ENCODE results near the gene HGD.
A peak's percentile ranks its signal among the peaks of the same experiment; 100 is the strongest.

Gene HGD

DNA sequence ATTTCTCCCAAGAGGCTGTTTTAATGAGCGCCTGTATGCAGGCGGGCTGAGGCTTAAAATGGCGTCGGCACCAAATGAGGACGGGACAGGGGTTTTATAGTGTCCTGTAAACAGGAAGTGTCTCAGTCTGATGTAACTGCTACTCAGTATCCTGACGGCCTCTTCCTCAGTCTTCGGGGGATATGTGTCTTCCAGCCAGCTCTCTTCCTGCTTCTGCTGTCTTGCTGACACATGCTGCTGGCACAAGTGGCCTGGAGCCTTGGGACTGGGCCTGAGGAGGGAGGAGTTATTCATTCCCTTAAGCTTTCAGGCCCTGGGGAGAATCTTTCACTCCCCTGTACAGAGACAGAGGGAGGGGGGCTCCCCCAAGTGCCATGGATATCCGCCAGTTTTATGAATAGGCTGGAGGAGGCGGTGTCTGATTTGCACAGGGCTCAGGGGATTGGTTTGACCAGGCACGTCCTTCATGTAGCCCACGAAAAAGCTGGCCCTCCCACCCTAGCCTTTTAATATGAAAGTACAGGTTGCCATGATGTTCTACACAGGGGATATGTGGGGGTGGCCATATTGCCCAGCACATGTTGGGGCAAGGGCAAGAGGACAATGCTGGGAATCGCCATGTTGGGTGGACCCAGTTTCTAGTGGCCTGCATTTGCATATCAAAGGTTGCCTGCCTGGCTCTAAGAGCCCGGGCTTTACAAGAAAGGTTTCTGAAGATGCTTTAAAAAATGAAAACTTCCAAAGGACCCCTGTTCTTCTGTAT, 66.0 kb downstream of the HGD start:
- POLR2A ChIA-PET = interaction anchor here (1.1 kb wide), 1 partner anchor 13 kb away, joined by 4 read pairs; no protein-coding TSS in a partner anchor
- no peak overlapping the region for H3K4me3 ChIP-seq (ENCODE audit: low read depth, low read length)
- DNase-seq (ENCODE audit: low read depth, low spot score) = peak; percentile 24
- CTCF ChIA-PET = interaction anchor here (1.2 to 2.0 kb wide), 2 partner anchors 19 to 180 kb away, joined by 3 to 6 read pairs; partner anchors contain the start of gene NDUFB4
- no peak for TF ChIP-seq CTCF (IDR thresholded peaks at IDR 0.05; ENCODE audit: insufficient read depth, low read length, missing control alignments)

DNA sequence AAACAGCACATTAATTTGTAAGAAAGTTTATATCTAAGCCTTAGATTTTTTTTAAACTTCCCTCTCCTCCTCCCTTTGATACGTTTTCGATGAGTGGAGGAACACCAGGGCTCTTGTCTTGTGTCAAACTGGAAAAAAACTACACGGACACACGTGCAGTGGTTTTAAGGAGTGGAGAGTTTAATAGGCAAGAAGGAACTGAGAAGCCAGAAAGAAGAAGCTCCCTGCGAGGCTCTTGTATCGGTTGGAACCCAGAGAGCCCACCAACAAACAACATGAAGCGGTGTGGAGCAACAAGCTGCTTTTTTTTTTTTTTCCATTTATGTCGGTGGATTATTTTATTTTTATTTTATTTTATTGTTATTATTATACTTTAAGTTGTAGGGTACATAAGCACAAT, 67.3 kb downstream of the HGD start:
- no peak for TF ChIP-seq CTCF (IDR thresholded peaks at IDR 0.05; ENCODE audit: insufficient read depth, low read length, missing control alignments)
- ChIA-PET CTCF (interaction anchor here (0.7 to 2.3 kb wide), 3 partner anchors 12 to 181 kb away, joined by 3 to 8 read pairs (median 6); no protein-coding TSS in a partner anchor), POLR2A (interaction anchor here (1.1 kb wide), 1 partner anchor 11 kb away, joined by 4 read pairs; no protein-coding TSS in a partner anchor)
- no peak for DNase-seq (ENCODE audit: low read depth, low spot score)
- H3K4me3 ChIP-seq (ENCODE audit: low read depth, low read length) = no peak overlapping the region

- TF ChIP-seq CTCF (IDR thresholded peaks at IDR 0.05; ENCODE audit: insufficient read depth, low read length, missing control alignments) = no peak
- POLR2A ChIA-PET = no interaction called here
- CTCF ChIA-PET = no interaction called here
Measured at GRCh38 chr3:120608506-120608905, 73.5 kb downstream of the HGD start.

DNA sequence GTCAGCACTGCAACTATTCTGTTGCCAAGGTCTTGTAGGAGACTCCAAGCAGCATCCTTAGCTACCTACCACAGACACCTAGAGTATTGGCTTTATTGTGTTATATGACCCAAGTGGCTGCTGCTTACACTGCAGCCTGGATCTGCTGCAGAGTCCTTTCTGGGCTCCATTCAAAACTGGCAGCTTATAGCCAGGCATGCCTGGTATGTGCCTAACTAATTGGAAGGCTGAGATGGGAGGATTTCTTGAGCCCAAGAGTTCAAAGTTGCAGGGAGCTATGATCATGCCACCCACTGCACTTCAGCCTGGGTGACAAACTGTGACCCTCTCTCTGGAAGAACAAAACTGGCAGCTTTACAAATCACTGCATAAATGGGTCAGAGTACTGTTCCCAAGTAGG, 77.3 kb downstream of the HGD start:
- no peak for TF ChIP-seq CTCF (IDR thresholded peaks at IDR 0.05; ENCODE audit: insufficient read depth, low read length, missing control alignments)
- POLR2A ChIA-PET = no interaction called here
- CTCF ChIA-PET = interaction anchor here (1.0 to 1.6 kb wide), 6 partner anchors 9 to 191 kb away, joined by 3 to 5 read pairs (median 3); partner anchors contain the start of gene NDUFB4
- DNase-seq (ENCODE audit: low read depth, low spot score) = no peak
- no peak overlapping the region for H3K4me3 ChIP-seq (ENCODE audit: low read depth, low read length)

More at GRCh38 chr3:120608506-120608905, 73.5 kb downstream of the HGD start:
- H3K4me3 ChIP-seq (ENCODE audit: low read depth, low read length) = no peak overlapping the region
- no peak for DNase-seq (ENCODE audit: low read depth, low spot score)

DNA sequence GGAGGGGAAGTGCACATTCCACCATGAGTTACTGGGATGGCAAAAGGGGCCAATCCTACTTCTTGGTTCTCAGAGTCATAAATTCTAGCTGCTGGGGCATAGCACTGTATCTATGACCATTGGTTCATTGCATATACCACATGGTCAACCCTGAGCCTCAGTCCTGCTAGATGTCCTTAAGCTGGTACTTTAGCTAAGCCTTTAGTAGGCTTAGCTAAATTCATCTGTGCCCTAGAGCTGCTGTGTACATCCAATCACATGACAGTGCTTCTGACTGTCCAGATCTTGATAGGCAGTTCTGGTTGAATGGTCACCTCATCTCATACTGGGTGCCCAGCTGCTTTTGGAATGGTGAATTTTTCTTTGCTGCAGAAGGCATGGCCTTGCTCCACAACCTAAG, 77.7 kb downstream of the HGD start:
- no peak for DNase-seq (ENCODE audit: low read depth, low spot score)
- H3K4me3 ChIP-seq (ENCODE audit: low read depth, low read length) = no peak overlapping the region
- CTCF ChIA-PET = interaction anchor here (1.0 to 1.6 kb wide), 5 partner anchors 9 to 191 kb away, joined by 3 to 5 read pairs (median 3); partner anchors contain the start of gene NDUFB4
- TF ChIP-seq CTCF (IDR thresholded peaks at IDR 0.05; ENCODE audit: insufficient read depth, low read length, missing control alignments) = no peak
- POLR2A ChIA-PET = no interaction called here

GRCh38 chr3:120602682-120603081, 79.4 kb downstream of the HGD start:
- H3K4me3 ChIP-seq (ENCODE audit: low read depth, low read length) = no peak overlapping the region
- ChIA-PET CTCF (interaction anchor here (0.6 to 2.5 kb wide), 2 partner anchors 11 to 35 kb away, joined by 4 to 8 read pairs; no protein-coding TSS in a partner anchor), POLR2A (interaction anchor here (1.2 kb wide), 1 partner anchor 13 kb away, joined by 4 read pairs; no protein-coding TSS in a partner anchor)
- no peak for TF ChIP-seq CTCF (IDR thresholded peaks at IDR 0.05; ENCODE audit: insufficient read depth, low read length, missing control alignments)
- no peak for DNase-seq (ENCODE audit: low read depth, low spot score)
